Activated CD4-positive, alpha-beta T cell treated with anti-CD3 and anti-CD28 coated beads, Interleukin-2, amount 50 U/mL, for 4 hours (primary cell): ENCODE measurements around the gene CNOT3.
A peak's percentile ranks its signal among the peaks of the same experiment; 100 is the strongest.

ENCODE experiments used
- DNase-seq, 2 experiments: peaks; one replicate each; pipeline ENCODE4 v3.0.0-alpha.2; 2020

The CNOT3 gene

DNA sequence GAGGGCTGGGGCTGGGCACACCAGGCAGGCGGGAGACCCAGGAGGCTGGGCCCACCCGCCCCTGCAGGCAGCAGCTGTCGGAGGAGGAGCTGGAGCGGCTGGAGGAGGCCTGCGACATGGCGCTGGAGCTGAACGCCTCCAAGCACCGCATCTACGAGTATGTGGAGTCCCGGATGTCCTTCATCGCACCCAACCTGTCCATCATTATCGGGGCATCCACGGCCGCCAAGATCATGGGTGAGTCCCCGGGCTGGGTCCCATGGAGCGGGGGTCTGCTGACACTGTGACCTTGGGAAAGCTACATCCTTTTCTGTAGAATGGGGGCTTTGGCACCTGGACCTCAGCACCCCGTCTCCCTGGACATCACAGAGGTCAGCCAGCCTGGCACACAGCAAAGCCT lies 13.9 kb upstream of the CNOT3 start:
- no peak for DNase-seq

DNA sequence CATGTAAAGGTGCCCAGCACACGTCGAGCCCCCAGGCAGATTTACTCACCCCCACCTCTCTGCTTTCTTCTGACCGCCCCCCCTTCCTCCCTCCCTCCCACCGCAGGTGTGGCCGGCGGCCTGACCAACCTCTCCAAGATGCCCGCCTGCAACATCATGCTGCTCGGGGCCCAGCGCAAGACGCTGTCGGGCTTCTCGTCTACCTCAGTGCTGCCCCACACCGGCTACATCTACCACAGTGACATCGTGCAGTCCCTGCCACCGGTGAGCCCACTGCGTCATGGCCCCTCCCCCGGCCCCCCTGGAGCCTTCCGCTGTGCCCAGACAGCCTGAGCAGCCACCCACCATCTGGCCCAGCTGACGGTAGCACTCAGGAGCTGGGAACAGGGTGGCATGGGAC lies 13.2 kb upstream of the CNOT3 start:
- no peak for DNase-seq

GRCh38 chr19:54125713-54126112 lies 11.8 kb upstream of the CNOT3 start:
- DNase-seq: no peak

DNA sequence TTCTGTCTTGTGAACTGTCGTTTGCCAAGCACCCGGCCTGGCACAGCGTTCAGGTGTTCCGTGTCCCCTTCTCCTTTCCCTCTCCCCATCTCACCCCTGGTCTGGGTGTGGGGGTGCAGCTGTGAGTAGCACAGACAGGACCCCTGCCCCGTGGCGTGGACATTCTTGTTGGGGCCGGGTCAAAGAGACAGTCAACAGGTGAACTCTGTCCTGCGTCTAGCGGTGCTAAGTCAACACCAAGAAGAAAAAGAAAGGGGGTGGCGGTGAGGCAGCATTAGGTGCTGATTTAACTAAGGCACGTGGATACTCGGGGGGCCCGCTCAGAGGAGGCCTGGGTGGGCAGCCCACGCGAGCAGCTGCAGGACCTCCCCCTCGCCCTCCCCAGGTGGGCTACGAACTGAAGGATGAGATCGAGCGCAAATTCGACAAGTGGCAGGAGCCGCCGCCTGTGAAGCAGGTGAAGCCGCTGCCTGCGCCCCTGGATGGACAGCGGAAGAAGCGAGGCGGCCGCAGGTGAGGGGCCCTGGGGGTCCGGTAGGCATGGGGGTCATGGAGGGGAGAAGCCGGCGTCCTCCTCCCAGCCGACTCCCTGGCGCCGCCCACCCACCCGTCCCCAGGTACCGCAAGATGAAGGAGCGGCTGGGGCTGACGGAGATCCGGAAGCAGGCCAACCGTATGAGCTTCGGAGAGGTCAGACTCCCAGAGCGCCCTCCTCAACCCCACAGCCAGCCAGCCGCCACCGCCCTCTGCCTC lies 9.7 kb upstream of the CNOT3 start:
- DNase-seq: no peak

GRCh38 chr19:54128441-54128725 lies 9.2 kb upstream of the CNOT3 start:
- no peak for DNase-seq

DNA sequence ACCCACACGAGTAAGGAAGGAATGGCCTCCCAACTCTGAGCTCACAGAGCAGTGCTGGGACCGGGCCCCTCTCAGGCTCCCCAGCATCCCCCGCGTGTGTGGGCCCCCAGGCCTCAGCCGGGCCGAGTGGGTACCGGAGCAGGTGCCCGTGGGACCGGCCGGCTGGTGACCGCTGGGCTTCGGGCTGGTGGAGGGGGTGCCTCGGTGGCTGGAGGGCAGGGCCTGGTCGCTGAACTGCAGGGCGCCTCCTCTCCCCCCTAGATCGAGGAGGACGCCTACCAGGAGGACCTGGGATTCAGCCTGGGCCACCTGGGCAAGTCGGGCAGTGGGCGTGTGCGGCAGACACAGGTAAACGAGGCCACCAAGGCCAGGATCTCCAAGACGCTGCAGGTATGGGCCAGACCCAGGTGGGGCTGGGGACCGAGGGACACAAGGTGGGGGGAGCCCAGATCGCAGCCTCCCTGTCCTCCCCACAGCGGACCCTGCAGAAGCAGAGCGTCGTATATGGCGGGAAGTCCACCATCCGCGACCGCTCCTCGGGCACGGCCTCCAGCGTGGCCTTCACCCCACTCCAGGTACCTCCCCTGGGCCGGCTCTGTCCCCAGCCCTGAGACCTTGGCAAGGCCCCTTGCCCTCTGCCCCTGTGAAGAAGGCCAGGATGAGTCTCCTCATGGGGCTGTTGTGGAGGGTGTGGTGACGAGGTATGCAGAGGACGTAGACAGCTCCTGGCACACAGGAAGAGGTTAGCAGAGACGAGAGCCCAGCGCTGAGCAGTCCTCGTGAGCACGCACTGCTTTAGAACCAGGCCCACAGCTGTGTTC lies 8.6 kb upstream of the CNOT3 start:
- DNase-seq: no peak

DNA sequence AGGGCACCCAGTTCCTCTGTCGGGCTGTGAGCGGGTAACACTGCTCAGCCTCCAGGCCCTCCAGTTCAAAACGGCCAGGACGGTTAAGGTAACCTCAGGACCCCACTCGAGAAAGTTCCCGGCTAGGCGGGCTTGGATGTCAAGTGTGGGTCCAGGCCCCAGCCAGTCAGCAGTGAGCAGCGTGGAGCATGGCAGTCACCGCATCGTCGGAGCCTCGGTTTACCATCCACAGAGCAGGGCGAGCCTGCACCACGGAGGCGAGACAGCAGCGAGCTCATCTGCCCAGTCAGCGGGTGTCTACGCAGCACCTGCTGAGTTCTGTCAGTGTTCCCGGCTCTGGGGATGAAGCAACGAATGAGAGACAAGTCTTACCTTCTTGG lies 8.0 kb upstream of the CNOT3 start:
- DNase-seq: no peak

- DNase-seq: no peak
Measured at GRCh38 chr19:54133312-54133956, 4.1 kb upstream of the CNOT3 start.

- no peak for DNase-seq
Measured at GRCh38 chr19:54133957-54134590, 3.5 kb upstream of the CNOT3 start.

DNA sequence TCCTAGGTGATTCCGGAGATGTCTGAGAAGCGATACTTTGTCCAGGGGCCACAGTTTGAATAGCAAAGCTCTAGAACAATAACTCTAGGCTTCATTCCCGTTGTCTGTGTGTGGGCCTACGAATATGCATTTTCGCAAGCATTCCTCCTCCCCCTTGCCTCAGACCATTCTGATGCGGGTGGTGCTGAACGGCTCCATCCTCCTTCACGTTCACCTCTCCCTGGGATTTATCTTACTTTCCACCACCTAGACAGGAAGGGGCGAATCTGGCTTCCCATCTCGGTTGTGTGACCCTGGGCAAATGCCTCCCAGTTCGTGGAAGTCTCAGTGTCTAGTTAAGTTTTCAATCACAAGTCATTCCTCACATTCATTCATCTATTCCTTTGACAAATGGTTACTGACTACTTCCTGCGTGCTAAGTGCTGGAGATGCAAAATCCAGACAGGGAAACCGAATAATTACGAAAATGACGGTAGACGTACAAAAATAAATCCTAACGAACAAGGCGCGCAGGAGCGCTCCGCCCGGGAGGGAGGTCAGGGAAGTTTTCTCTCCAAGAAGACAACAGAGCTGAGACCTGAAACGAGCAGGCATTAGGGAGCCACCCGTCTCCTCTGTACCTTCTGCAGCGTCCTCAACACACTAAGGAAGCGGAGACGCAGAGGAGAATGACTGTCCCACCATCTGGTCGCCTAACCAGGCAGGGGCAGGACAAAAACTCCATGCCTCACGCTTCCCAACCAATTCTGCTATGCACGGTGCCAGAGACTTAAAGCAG lies 1.3 kb upstream of the CNOT3 start:
- no peak for DNase-seq

- peak; percentile 99 for DNase-seq
Measured at GRCh38 chr19:54136864-54137698, 481 bp upstream of the CNOT3 start.

- DNase-seq: no peak
Measured at GRCh38 chr19:54138489-54139256, 1.1 kb downstream of the CNOT3 start.

DNA sequence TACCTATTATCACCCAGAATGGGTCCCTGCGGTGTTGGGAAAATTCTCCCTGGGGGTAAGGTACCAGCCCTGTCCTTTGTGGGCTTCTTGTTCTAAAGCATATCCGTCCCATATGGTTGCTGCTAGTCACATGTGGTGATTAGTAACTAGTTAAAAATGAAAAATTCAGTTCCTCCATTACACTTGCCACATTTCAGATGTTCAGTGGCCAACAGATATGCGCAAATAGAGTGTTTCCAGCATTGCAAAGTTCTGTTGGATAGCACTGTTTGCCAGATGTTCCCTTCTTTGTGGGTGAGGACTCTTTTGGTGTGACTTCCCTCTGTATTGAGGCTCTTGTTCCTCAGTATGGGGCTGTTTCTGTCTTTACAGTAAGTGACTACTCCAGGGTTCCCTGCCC lies 3.8 kb downstream of the CNOT3 start:
- no peak for DNase-seq

- no peak for DNase-seq
Measured at GRCh38 chr19:54142166-54142780, 4.7 kb downstream of the CNOT3 start.

DNA sequence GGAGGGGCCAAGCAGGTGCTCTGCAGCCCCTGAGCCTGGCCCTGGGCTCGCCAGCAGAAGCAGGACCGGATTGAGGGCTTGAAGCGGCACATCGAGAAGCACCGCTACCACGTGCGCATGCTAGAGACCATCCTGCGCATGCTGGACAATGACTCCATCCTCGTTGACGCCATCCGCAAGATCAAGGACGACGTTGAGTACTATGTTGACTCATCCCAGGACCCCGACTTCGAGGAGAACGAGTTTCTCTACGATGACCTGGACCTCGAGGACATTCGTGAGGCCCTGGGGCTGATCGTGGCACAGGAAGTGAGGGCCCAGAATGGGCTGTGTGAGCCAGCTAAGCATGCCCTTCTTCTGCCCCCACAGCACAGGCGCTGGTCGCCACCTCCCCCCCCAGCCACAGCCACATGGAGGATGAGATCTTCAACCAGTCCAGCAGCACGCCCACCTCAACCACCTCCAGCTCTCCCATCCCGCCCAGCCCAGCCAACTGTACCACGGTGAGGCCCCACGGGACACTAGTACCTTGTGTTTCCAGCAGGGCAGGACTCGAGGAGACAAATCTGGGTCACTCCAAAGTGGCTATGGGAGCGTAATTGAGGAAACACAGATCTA lies 8.1 kb downstream of the CNOT3 start:
- no peak for DNase-seq

DNA sequence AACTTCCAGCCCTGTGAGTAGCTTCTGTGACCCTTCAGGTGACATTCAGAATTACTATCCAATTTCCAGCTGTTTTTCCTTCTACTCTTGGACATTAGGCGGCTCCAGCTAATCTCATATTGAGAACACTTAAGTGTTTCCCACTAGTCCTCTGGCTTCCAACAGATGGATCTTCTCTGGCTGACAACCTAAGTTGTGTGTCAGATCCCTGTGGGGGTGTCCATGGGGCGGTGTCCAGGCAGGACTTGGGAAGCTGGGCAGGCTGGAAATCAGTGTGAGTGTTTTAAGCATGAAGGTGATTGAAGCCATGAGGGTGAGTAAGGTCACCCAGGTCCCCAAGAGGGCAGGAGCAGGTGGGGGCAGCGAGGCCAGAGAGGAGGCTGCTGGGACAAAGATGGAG lies 10.1 kb downstream of the CNOT3 start:
- no peak for DNase-seq

GRCh38 chr19:54148158-54148557 lies 10.6 kb downstream of the CNOT3 start:
- DNase-seq: no peak

- DNase-seq: no peak
Measured at GRCh38 chr19:54149021-54149812, 11.7 kb downstream of the CNOT3 start.

- no peak for DNase-seq
Measured at GRCh38 chr19:54151362-54152035, 13.9 kb downstream of the CNOT3 start.
